C4-2B (cell line): Measurements from ENCODE around the gene DOK1.

ENCODE experiments used
- CTCF ChIP-seq: fragments of 450-650 bp; conservative IDR thresholded peaks from 2 replicates; pipeline ENCODE4 v1.5.1; 2017; ENCODE audit warnings: mild to moderate bottlenecking
- ZFX ChIP-seq: fragments of 450-650 bp; IDR thresholded peaks from 2 replicates; pipeline ENCODE4 v1.6.1; 2017

- TF ChIP-seq CTCF = no peak
- TF ChIP-seq ZFX = no peak
Observed at GRCh38 chr2:74597410-74597809, 42.9 kb downstream of the DOK1 start.
